Prostate gland (tissue), 2 donors: ENCODE results near the gene CSRP1. TPM values are rescaled to one million over a fixed set of nuclear protein-coding genes. Genes with fewer than 3 reads are reported as not detected.

Experiments
- DNase-seq: peaks from one replicate; pipeline ENCODE4 v3.0.0-alpha.2; 2019; ENCODE audit warnings: low spot score
- H3K27ac ChIP-seq, 2 donors: fragments of 200-600 bp; sonication (generic); 2 replicates each; pipeline ENCODE4 v1.5.1; 2017 to 2019
- H3K27me3 ChIP-seq: fragments of 200-600 bp; sonication (generic); replicated peaks from 2 replicates; pipeline ENCODE4 v1.5.1; 2019; ENCODE audit not compliant: insufficient read depth
- H3K36me3 ChIP-seq, 2 donors: fragments of 200-600 bp; sonication (generic); 1 replicate in 1 of 2; 2 replicates in 1 of 2; pipeline versions ENCODE4 v1.5.1 to v1.8.1; 2017 to 2019
- H3K4me1 ChIP-seq: fragments of 200-600 bp; sonication (generic); replicated peaks from 2 replicates; pipeline ENCODE4 v1.5.1; 2019
- H3K4me3 ChIP-seq, 2 donors: fragments of 200-600 bp; sonication (generic); 2 replicates each; pipeline ENCODE4 v1.5.1; 2017 to 2019
- H3K9me3 ChIP-seq: fragments of 200-600 bp; sonication (generic); 2 replicates; pipeline ENCODE4 v1.5.1; 2017
- CTCF ChIP-seq, 4 experiments: fragments of 200-600 bp in 2 of 4; fragments of 450-650 bp in 2 of 4; sonication (generic) in 2 of 4; IDR thresholded peaks; 1 replicate in 3 of 4; 2 replicates in 1 of 4; pipeline ENCODE4 v1.5.1; 2016 to 2019; ENCODE audit warnings: antibody characterized with exemption in 4 of 4, mild to moderate bottlenecking in 2 of 4, moderate library complexity in 2 of 4
- POLR2A ChIP-seq: fragments of 450-650 bp; IDR thresholded peaks from one replicate; pipeline ENCODE4 v1.6.1; 2016; ENCODE audit warnings: antibody characterized with exemption, mild to moderate bottlenecking
- POLR2AphosphoS5 ChIP-seq: sonication (generic); formaldehyde crosslinking; IDR thresholded peaks from one replicate; pipeline ENCODE4 v1.6.1; 2017; ENCODE audit warnings: antibody characterized with exemption
- WGBS: methylation state at CpG from one replicate; pipeline ENCODE4 v1.1.5; 2018; 5-methylcytosine and 5-hydroxymethylcytosine counted together
- intact Hi-C: fragments of 100-400 bp; cut with DNase I; formaldehyde crosslinking; loops from one replicate; pipeline ENCODE4 v1.14.2; 2022
- total RNA-seq, 2 donors: library from RNA; depleted of rRNA; stranded (reverse); fragments of >200 nt; gene quantifications; one replicate each; pipeline ENCODE4 v1.1.0, GENCODE V29; 2016

The CSRP1 gene
- total RNA-seq, 2 donors from 2014 or later: 1,117 to 1,634 TPM

GRCh38 chr1:201466492-201466891, 40.4 kb downstream of the CSRP1 start:
- Histone ChIP-seq H3K27ac (peak overlapping the region; percentile 88 to 92), H3K36me3 (peaks cover 5 to 10% of the 10 kb centered on the region in 2 donors), H3K4me3 (peak overlapping the region; percentile 81 to 88), H3K27me3 (no peaks in the 10 kb centered on the region), H3K9me3 (no peaks in the 10 kb centered on the region), H3K4me1 (peaks cover 6% of the 10 kb centered on the region)
- 33% methylated on average over 3 of the region's 3 CpGs for WGBS
- intact Hi-C loops: no loop called here
- no peak for DNase-seq
- TF ChIP-seq CTCF (IDR thresholded peaks at IDR 0.05) (no peak), POLR2A (no peak)

- intact Hi-C loops: no loop called here
- TF ChIP-seq POLR2A (no peak), CTCF (IDR thresholded peaks at IDR 0.05) (no peak), POLR2AphosphoS5 (no peak)
- Histone ChIP-seq H3K4me1 (peaks cover 9% of the 10 kb centered on the region), H3K36me3 (peaks cover 5 to 10% of the 10 kb centered on the region in 2 donors), H3K27me3 (no peaks in the 10 kb centered on the region), H3K27ac (peak overlapping the region; percentile 88 to 92), H3K4me3 (peak overlapping the region in 1 of 2 donors; percentile 88), H3K9me3 (no peaks in the 10 kb centered on the region)
- WGBS: 60% methylated on average over 9 of the region's 9 CpGs
- DNase-seq: no peak
These were observed 41.1 kb downstream of the CSRP1 start for GRCh38 chr1:201465698-201466290.

DNA sequence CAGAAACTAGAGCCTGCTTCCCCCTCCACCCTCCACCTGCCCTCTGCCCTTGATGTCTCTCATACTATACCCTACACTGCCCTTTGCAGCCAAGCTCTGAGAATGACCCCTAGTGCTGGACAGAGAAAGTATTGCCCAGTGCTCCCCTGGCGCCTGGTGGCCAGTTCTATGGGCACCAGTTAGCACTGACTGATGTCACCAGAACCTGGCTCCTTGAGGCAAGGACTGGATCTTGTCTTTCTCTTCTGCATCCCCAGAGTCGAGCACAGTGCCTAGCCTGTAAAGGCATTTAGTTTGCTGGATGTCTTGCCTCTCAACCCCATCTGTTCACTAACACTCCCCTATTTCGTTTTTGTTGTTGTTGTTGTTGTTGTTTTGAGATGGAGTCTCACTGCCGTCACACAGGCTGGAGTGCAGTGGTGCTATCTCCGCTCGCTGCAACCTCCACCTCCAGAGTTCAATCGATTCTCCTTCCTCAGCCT, 43.8 kb downstream of the CSRP1 start:
- Histone ChIP-seq H3K9me3 (no peaks in the 10 kb centered on the region), H3K27me3 (no peaks in the 10 kb centered on the region), H3K36me3 (peaks cover 5 to 10% of the 10 kb centered on the region in 2 donors), H3K27ac (peak overlapping the region in 1 of 2 donors; percentile 83), H3K4me1 (peaks cover 17% of the 10 kb centered on the region), H3K4me3 (no peak overlapping the region)
- 83% methylated on average over 7 of the region's 7 CpGs for WGBS
- intact Hi-C loops: no loop called here
- peak in 2 of 4 experiments; percentile 9 to 47 for TF ChIP-seq CTCF (IDR thresholded peaks at IDR 0.05)
- TF ChIP-seq POLR2A: no peak
- DNase-seq: no peak

DNA sequence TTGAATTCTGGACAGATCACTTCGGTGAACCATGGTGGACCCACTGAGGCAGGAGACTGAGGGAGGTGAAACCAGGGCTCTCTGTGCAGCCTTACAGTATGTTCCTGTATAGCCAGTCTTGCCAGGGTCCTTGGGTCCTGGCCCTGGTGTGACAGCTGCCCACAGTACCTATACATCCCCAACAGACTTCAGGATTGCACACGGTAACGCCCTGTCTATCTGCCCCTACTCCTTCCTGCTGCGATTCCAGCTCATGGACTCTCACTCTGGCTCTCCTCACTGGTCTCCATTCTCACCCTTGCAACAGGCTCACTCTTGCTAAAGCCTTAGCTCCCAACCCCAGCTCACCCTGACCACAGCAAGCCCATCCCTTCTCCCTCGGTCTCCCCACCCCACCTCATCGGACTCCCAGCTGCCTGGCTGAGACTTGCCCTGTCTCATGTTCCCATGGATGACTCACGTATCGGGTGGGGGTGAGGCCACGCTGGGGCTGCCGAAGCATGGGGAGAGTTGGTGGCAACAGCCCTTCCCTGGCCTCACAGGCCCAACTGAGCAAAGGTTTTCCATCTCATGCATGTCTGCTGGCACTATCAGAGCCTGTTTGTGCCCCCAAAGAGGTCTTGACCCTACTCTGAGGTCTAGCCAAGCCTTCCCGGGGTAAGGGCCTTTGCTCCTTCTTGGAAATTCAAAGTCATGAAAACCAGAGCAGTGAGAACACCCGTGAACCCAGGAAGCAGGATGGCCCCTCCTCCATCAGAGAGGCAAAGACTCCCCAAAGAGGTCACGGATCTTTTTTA, 45.1 kb downstream of the CSRP1 start:
- peak; percentile 84 for DNase-seq
- Histone ChIP-seq H3K4me1 (peaks cover 17% of the 10 kb centered on the region), H3K9me3 (no peaks in the 10 kb centered on the region), H3K36me3 (peaks cover 5 to 10% of the 10 kb centered on the region in 2 donors), H3K27ac (peak overlapping the region; percentile 83 to 85), H3K27me3 (no peaks in the 10 kb centered on the region), H3K4me3 (no peak overlapping the region)
- TF ChIP-seq POLR2AphosphoS5: peak; percentile 86
- TF ChIP-seq POLR2A: peak; percentile 42
- TF ChIP-seq CTCF (IDR thresholded peaks at IDR 0.05): no peak
- intact Hi-C loops: no loop called here
- 43% methylated on average over 13 of the region's 13 CpGs for WGBS
